ACC112 (cell line): ENCODE data around the gene CTAG1A.
"Not testable (repeated sequence)": the region's sequence is repeated elsewhere in the genome, so short reads cannot be mapped to it uniquely, and the experiment has no call there.

Source experiments
- H2AFZ ChIP-seq: fragments of 200-600 bp; sonication (generic); one replicate; pipeline ENCODE4 v1.6.0; 2017; ENCODE audit warnings: antibody characterized with exemption, low read length; ENCODE audit not compliant: unreplicated experiment
- H3K27ac ChIP-seq: fragments of 200-600 bp; sonication (generic); 2 replicates; pipeline ENCODE4 v1.5.1; 2014; ENCODE audit warnings: low read depth, mild to moderate bottlenecking, antibody characterized with exemption, low read length, moderate library complexity
- H3K27me3 ChIP-seq: fragments of 200-600 bp; sonication (generic); 2 replicates; pipeline ENCODE4 v1.6.1; 2014; ENCODE audit warnings: mild to moderate bottlenecking, antibody characterized with exemption, low read length, moderate library complexity, mixed read lengths; ENCODE audit not compliant: insufficient read depth
- H3K36me3 ChIP-seq: fragments of 200-600 bp; sonication (generic); 2 replicates; pipeline ENCODE4 v1.6.1; 2016; ENCODE audit warnings: mild to moderate bottlenecking, antibody characterized with exemption, low read length, moderate library complexity, mixed read lengths; ENCODE audit not compliant: insufficient read depth
- H3K4me1 ChIP-seq: fragments of 200-600 bp; sonication (generic); one replicate; pipeline ENCODE4 v1.6.1; 2016; ENCODE audit warnings: low read length, mixed read lengths; ENCODE audit not compliant: insufficient read depth, unreplicated experiment, control insufficient read depth
- H3K4me3 ChIP-seq: fragments of 200-600 bp; sonication (generic); 2 replicates; pipeline ENCODE4 v1.5.1; 2014; ENCODE audit warnings: mild to moderate bottlenecking, low read depth, low read length
- H3K79me2 ChIP-seq: fragments of 200-600 bp; sonication (generic); one replicate; pipeline ENCODE4 v1.6.0; 2016; ENCODE audit warnings: low read length; ENCODE audit not compliant: control insufficient read depth, unreplicated experiment, insufficient read depth

The CTAG1A gene

GRCh38 chrX:154584585-154585183 is at the start of gene CTAG1A:
CTAG1A (plus strand) TSS chrX:154585133; CDS start chrX:154585207, 74 bp downstream.
- H3K4me1 ChIP-seq, H3K36me3 ChIP-seq, H2AFZ ChIP-seq, H3K79me2 ChIP-seq, H3K27me3 ChIP-seq, H3K27ac ChIP-seq, H3K4me3 ChIP-seq: not testable (repeated sequence)

- H2AFZ ChIP-seq: no peak overlapping the region
- no peaks in the 10 kb centered on the region for H3K36me3 ChIP-seq
- no peak overlapping the region for H3K27ac ChIP-seq
- H3K4me3 ChIP-seq: no peak overlapping the region
- H3K27me3 ChIP-seq: no peaks in the 10 kb centered on the region
- H3K79me2 ChIP-seq: peaks cover 14% of the 10 kb centered on the region
- H3K4me1 ChIP-seq: peaks cover 18% of the 10 kb centered on the region
Observed at GRCh38 chrX:154535892-154536291, 49.0 kb upstream of the CTAG1A start.

- peaks cover 40% of the 10 kb centered on the region for H3K4me1 ChIP-seq
- no peaks in the 10 kb centered on the region for H3K36me3 ChIP-seq
- no peak overlapping the region for H3K27ac ChIP-seq
- no peaks in the 10 kb centered on the region for H3K27me3 ChIP-seq
- no peak overlapping the region for H3K4me3 ChIP-seq
- no peak overlapping the region for H2AFZ ChIP-seq
- peaks cover 18% of the 10 kb centered on the region for H3K79me2 ChIP-seq
Observed at GRCh38 chrX:154539077-154539476, 45.9 kb upstream of the CTAG1A start.

DNA sequence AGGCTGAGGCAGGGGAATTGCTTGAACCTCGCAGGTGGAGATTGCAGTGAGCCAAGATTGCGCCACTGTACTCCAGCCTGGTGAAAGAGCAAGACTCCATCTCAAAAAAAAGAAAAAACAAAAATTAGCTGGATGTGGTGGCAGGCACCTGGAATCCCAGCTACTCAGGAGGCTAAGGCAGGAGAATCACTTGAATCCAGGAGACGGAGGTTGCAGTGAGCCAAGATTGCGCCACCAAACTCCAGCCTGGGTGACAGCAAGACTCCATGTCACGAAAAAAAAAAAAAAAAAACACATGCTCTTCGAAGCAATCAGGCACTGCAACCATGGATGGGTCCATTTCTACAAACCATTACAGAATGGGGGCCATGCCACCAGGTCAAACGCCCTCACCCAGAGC is 44.6 kb upstream of the CTAG1A start:
- Histone ChIP-seq H3K79me2 (peaks cover 29% of the 10 kb centered on the region), H3K27ac (peak overlapping the region; percentile 99), H3K4me1 (peaks cover 39% of the 10 kb centered on the region)
- H3K4me3 ChIP-seq, H3K36me3 ChIP-seq, H2AFZ ChIP-seq, H3K27me3 ChIP-seq: not testable (repeated sequence)

GRCh38 chrX:154540897-154541535 is 43.9 kb upstream of the CTAG1A start:
- no peak overlapping the region for H2AFZ ChIP-seq
- peaks cover 39% of the 10 kb centered on the region for H3K4me1 ChIP-seq
- 0 out of 2 replicates have a peak overlapping the region, but pooled peaks have one; percentile 35 for H3K4me3 ChIP-seq
- H3K27ac ChIP-seq: peak overlapping the region; percentile 99
- H3K27me3 ChIP-seq: no peaks in the 10 kb centered on the region
- H3K36me3 ChIP-seq: no peaks in the 10 kb centered on the region; the same call in 1 of the 2 replicates
- peaks cover 33% of the 10 kb centered on the region for H3K79me2 ChIP-seq

DNA sequence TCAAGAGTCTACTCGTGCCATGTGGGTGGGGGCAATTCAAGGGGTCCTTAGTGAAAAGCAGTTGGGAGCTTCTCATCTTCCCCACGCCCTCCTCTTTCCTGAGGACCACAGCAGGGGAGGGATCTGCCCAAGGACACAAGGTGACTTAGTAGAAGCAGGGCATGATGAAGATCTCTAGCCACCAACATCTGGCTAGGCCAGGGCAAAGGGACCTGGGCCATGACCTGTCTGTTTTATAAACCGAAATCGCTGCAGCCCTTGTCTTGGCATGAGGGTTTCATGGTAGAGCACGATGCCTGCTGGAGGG is 43.4 kb upstream of the CTAG1A start:
- H3K36me3 ChIP-seq: no peaks in the 10 kb centered on the region; the same call in 1 of the 2 replicates
- H3K27ac ChIP-seq: peak overlapping the region; percentile 99
- H3K27me3 ChIP-seq: no peaks in the 10 kb centered on the region
- peaks cover 37% of the 10 kb centered on the region for H3K79me2 ChIP-seq
- H2AFZ ChIP-seq: no peak overlapping the region
- H3K4me1 ChIP-seq: peaks cover 39% of the 10 kb centered on the region
- H3K4me3 ChIP-seq: peak overlapping the region; percentile 35; the same call in 1 of the 2 replicates

- no peak overlapping the region for H2AFZ ChIP-seq
- H3K27me3 ChIP-seq: no peaks in the 10 kb centered on the region
- H3K27ac ChIP-seq: peak overlapping the region; percentile 99
- H3K79me2 ChIP-seq: peaks cover 37% of the 10 kb centered on the region
- peaks cover 39% of the 10 kb centered on the region for H3K4me1 ChIP-seq
- H3K4me3 ChIP-seq: peak overlapping the region; percentile 69
- no peaks in the 10 kb centered on the region; the same call in 1 of the 2 replicates for H3K36me3 ChIP-seq
Observed at GRCh38 chrX:154541896-154542722, 42.8 kb upstream of the CTAG1A start.

DNA sequence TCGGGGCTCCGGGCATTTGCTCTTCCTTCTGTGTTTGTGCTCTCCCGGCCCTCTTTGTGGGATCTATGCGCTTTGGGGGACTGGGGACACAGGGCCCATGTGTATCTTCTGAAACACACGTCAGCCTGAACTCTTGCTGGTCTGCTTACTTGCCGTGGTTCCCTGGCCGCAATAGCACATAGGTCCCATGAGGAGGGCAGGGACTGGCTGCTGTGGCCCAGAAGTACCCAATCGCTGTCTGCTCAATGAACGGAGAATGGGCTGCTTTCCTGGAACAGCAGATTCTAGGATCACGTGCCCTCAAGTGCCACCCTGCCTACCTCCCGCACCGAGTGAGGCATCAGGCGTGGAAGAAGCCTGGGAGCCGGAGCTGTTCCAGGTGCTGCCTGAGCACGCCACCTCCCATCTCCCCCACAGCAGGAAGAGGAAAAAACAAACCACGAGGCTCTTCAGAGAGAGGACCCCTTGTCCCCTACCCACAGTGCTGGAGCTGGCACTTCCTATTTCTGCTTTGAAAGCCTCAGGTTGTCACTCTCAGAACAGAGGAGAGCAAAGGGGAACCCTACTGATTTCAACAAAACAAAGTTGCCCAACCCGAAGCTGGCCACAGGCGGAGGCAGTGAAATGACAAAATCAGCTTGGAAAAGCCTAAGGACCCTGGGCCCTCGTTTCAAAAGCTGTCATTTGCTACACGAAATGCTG is 42.1 kb upstream of the CTAG1A start:
- H3K4me3 ChIP-seq: peak overlapping the region; percentile 69
- peak overlapping the region; percentile 99 for H3K27ac ChIP-seq
- H3K79me2 ChIP-seq: peaks cover 38% of the 10 kb centered on the region
- H2AFZ ChIP-seq: no peak overlapping the region
- no peaks in the 10 kb centered on the region; the same call in 1 of the 2 replicates for H3K36me3 ChIP-seq
- peaks cover 39% of the 10 kb centered on the region for H3K4me1 ChIP-seq
- no peaks in the 10 kb centered on the region for H3K27me3 ChIP-seq

DNA sequence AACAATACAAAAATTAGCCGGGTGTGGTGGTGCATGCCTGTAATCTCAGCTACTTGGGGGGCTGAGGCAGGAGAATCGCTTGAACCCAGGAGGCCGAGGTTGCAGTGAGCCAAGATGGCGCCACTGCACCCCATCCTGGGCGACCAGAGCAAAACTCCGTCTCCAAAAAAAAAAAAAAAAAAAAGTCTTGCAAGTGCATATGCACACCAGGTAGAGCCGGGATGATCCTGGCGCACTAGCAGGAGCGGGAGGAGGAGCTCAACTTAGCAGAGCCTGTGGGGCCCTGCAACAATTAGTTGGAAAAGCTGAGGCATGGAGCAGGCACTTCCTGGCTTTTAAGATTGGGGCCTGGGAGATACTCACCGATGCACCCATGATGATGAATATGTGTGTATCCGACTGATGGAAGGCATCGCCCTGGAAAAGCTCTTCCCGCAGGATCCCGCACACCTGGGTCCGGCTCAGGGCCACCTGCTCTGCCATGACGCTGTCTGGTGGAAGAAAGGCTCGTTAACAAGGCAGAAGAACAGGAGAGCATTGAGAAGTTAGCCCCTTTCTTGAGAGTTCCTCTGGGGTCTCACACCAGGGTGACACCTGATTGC is 39.2 kb upstream of the CTAG1A start:
- no peak overlapping the region for H3K27ac ChIP-seq
- H3K4me3 ChIP-seq: peak overlapping the region; percentile 84
- H3K79me2 ChIP-seq: peaks cover 52% of the 10 kb centered on the region
- H3K27me3 ChIP-seq: no peaks in the 10 kb centered on the region
- H3K36me3 ChIP-seq: no peaks in the 10 kb centered on the region; the same call in 1 of the 2 replicates
- peaks cover 44% of the 10 kb centered on the region for H3K4me1 ChIP-seq
- no peak overlapping the region for H2AFZ ChIP-seq
